NT2/D1 (cell line): ENCODE measurements around the gene SEL1L.

Experiments used
- DNase-seq: peaks from one replicate; pipeline ENCODE4 v3.0.0-alpha.2; 2011; ENCODE audit warnings: low read depth, low spot score
- H3K27me3 ChIP-seq: 2 replicates; pipeline ENCODE4 v1.6.0; 2011; ENCODE audit warnings: mild to moderate bottlenecking; ENCODE audit not compliant: insufficient read length, insufficient read depth
- H3K36me3 ChIP-seq: 2 replicates; pipeline ENCODE4 v1.6.1; 2011; ENCODE audit warnings: mild to moderate bottlenecking, low read length, mixed read lengths; ENCODE audit not compliant: insufficient read depth, insufficient read length
- H3K4me1 ChIP-seq: 2 replicates; pipeline ENCODE4 v1.5.1; 2011; ENCODE audit not compliant: insufficient read depth, insufficient read length
- H3K4me3 ChIP-seq: 2 replicates; pipeline ENCODE4 v1.5.1; 2011; ENCODE audit warnings: low read depth; ENCODE audit not compliant: insufficient read length
- H3K9ac ChIP-seq: 2 replicates; pipeline ENCODE4 v1.6.0; 2011; ENCODE audit warnings: low read depth; ENCODE audit not compliant: insufficient read length
- H3K9me3 ChIP-seq: 2 replicates; pipeline ENCODE4 v1.5.1; 2011; ENCODE audit warnings: mild to moderate bottlenecking, low read length; ENCODE audit not compliant: insufficient read depth
- SUZ12 ChIP-seq: IDR thresholded peaks from 2 replicates; pipeline ENCODE4 v1.6.1; 2011; ENCODE audit not compliant: insufficient read length, insufficient read depth; ENCODE audit errors: extremely low read depth
- YY1 ChIP-seq: IDR thresholded peaks from 2 replicates; pipeline ENCODE4 v1.6.1; 2011; ENCODE audit not compliant: insufficient read length, insufficient read depth
- ZNF274 ChIP-seq: IDR thresholded peaks from 2 replicates; pipeline ENCODE4 v1.6.1; 2011; ENCODE audit warnings: mild to moderate bottlenecking, low read depth, low read length

SEL1L gene

GRCh38 chr14:81450100-81450531 is 83.5 kb downstream of the SEL1L start:
- DNase-seq = peak; percentile 49
- no peaks in the 10 kb centered on the region for H3K4me1 ChIP-seq
- H3K4me3 ChIP-seq = no peak overlapping the region
- no peaks in the 10 kb centered on the region for H3K9me3 ChIP-seq
- no peaks in the 10 kb centered on the region for H3K36me3 ChIP-seq
- H3K9ac ChIP-seq = no peak overlapping the region
- no peak for TF ChIP-seq ZNF274
- no peak for TF ChIP-seq SUZ12
- TF ChIP-seq YY1 = no peak
- H3K27me3 ChIP-seq = no peaks in the 10 kb centered on the region

GRCh38 chr14:81449576-81449975 is 84.1 kb downstream of the SEL1L start:
- H3K9me3 ChIP-seq = no peaks in the 10 kb centered on the region
- no peak for DNase-seq
- H3K4me1 ChIP-seq = no peaks in the 10 kb centered on the region
- no peak for TF ChIP-seq ZNF274
- no peak for TF ChIP-seq SUZ12
- TF ChIP-seq YY1 = no peak
- H3K4me3 ChIP-seq = no peak overlapping the region
- no peaks in the 10 kb centered on the region for H3K27me3 ChIP-seq
- no peaks in the 10 kb centered on the region for H3K36me3 ChIP-seq
- H3K9ac ChIP-seq = no peak overlapping the region

DNA sequence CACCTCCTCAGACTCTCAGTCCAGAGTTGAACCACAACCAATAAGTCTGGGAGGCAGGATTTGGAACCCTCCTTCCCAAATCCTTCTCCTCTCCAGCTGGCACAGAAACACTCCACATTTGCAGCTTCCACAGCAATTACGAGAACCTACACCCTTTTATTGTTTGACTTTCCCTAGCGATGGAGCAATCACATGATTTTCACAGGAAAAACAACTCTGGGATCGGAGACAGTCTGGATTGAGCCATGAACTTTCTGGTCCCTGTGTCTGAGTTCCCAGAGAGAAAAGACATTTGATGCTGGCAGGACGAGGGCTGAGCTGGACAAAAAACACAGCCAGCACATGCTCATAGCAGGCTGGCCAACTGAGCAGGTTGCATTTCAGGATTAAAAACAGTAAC is 84.5 kb downstream of the SEL1L start:
- H3K4me3 ChIP-seq = no peak overlapping the region
- TF ChIP-seq YY1 (no peak), SUZ12 (no peak), ZNF274 (no peak)
- no peaks in the 10 kb centered on the region for H3K27me3 ChIP-seq
- no peaks in the 10 kb centered on the region for H3K36me3 ChIP-seq
- DNase-seq = no peak
- no peak overlapping the region for H3K9ac ChIP-seq
- no peaks in the 10 kb centered on the region for H3K4me1 ChIP-seq
- H3K9me3 ChIP-seq = no peaks in the 10 kb centered on the region

DNA sequence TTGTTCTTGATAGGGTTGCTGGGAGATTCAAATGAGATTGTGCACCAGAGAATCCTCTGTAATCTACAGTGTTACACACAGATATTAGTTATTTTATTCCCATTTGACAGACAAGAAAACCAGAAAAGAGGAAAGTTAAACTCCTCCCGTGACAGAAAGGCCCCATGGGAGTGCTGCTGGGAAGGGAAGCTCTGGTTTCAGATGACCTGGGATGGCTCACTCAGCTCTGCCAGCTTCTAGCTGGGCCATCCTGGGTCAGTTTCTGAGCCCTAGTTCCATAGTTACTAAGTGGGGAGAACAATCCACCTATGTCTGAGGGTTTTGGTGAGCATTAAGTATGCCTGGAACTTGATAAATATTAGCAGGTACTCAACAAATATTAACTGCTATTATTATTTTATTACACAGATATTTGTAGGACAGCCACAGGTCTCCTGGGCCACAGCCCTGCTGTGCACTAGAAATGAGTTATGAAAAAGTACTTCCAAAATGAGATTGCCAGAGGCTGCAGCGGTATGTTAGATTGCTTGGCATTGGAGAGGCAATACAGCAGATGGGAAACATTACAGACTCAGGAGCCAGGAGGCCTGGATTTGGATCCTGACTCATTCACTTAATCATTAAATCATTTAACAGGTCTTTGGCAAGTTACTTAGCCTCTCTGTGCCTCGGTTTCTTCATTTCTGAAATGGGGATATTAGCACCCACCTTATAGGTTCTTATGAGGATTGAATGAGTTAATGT is 86.5 kb downstream of the SEL1L start:
- Histone ChIP-seq H3K9me3 (no peaks in the 10 kb centered on the region), H3K4me1 (no peaks in the 10 kb centered on the region), H3K36me3 (no peaks in the 10 kb centered on the region), H3K4me3 (no peak overlapping the region), H3K9ac (no peak overlapping the region), H3K27me3 (no peaks in the 10 kb centered on the region)
- TF ChIP-seq YY1 (no peak), ZNF274 (no peak), SUZ12 (no peak)
- no peak for DNase-seq

GRCh38 chr14:81446279-81447007 is 87.2 kb downstream of the SEL1L start:
- no peak for TF ChIP-seq SUZ12
- no peak for TF ChIP-seq ZNF274
- TF ChIP-seq YY1 = no peak
- no peaks in the 10 kb centered on the region for H3K27me3 ChIP-seq
- no peak overlapping the region for H3K9ac ChIP-seq
- no peaks in the 10 kb centered on the region for H3K36me3 ChIP-seq
- no peak for DNase-seq
- H3K9me3 ChIP-seq = no peaks in the 10 kb centered on the region
- no peaks in the 10 kb centered on the region for H3K4me1 ChIP-seq
- H3K4me3 ChIP-seq = no peak overlapping the region

GRCh38 chr14:81441626-81442134 is 92.0 kb downstream of the SEL1L start:
- Histone ChIP-seq H3K4me3 (no peak overlapping the region), H3K27me3 (peaks cover 22% of the 10 kb centered on the region), H3K9me3 (no peaks in the 10 kb centered on the region), H3K9ac (no peak overlapping the region), H3K4me1 (no peaks in the 10 kb centered on the region), H3K36me3 (no peaks in the 10 kb centered on the region)
- DNase-seq = no peak
- TF ChIP-seq SUZ12 = no peak
- TF ChIP-seq YY1 = no peak
- TF ChIP-seq ZNF274 = no peak

DNA sequence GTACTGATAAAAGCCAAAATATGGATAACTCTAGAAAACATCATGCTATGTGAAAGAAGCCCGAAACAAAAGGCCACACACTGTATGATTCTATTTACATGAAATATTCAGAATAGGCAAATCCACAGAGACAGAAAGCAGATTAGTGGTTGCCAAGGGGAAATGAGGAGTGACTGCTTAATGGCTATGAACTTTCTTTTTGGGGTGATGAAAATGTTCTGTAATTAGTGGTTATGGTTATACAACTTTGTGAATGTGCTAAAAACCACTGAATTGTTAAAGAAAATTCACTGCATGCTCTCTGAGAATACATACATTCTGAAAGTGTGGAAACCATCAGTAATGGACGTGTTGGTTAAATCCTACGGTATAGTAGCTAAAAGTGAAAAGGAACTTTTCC is 93.6 kb downstream of the SEL1L start:
- H3K4me1 ChIP-seq = no peaks in the 10 kb centered on the region
- TF ChIP-seq YY1 (no peak), SUZ12 (no peak), ZNF274 (no peak)
- H3K27me3 ChIP-seq = peaks cover 30% of the 10 kb centered on the region
- no peak overlapping the region for H3K9ac ChIP-seq
- no peaks in the 10 kb centered on the region for H3K9me3 ChIP-seq
- H3K4me3 ChIP-seq = no peak overlapping the region
- no peaks in the 10 kb centered on the region for H3K36me3 ChIP-seq
- DNase-seq = no peak
